Forelimb muscle (tissue), 1 donor: Measurements from ENCODE around the gene AGBL4. TPM values are rescaled to one million over a fixed set of nuclear protein-coding genes. Genes with fewer than 3 reads are reported as not detected.

Source experiments
- DNase-seq: peaks from one replicate; pipeline ENCODE4 v3.0.0-alpha.2; 2013; ENCODE audit warnings: low read depth
- polyA plus RNA-seq: library from polyadenylated mRNA; unstranded; fragments of 120-200 nt; gene quantifications from one replicate; pipeline ENCODE4 v1.2.1, GENCODE V29; 2013; ENCODE audit not compliant: insufficient read length

Gene AGBL4
- polyA plus RNA-seq, 1 donor, result 0.15 TPM

GRCh38 chr1:49694251-49694827 lies 329.4 kb downstream of the AGBL4 start:
- no peak for DNase-seq

DNA sequence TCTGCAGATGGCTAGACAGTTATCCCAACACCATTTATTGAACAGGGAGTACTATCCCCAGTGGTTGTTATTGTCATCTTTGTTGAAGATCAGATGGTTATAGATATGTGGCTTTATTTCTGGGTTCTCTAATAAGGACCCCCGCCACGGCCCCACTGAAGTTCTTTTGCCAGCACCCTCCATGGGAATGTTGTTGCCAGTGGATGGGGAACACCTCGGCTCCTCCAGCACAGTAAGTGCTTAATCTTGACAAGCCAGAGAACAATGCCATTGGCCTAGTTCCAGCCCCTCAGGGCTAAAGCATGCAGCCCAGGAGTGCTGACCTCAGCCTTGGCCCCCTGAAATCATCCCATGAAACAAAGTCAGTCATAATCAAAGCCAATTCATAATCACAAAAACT lies 337.6 kb downstream of the AGBL4 start:
- DNase-seq, result no peak

GRCh38 chr1:49677706-49678105 lies 346.0 kb downstream of the AGBL4 start:
- DNase-seq, result no peak

DNA sequence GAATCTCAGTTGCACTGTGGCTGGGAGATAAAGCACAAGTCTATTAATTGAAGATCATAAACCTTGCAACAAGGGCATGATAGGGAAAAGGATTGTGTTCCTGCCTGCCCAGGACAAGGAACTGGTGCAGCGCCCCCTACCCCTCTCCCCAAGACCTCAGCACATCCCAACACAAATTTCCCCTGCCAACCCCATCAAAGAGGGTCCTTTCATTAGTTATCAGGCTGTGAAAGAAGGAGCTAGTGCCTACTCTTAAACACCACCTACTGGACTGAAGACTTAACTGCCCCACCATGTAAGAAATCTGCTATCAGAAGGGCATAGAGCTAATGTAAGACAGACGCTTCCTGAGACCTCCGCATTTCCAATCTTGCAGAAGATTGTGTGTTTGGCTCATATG lies 372.6 kb downstream of the AGBL4 start:
- no peak for DNase-seq

DNA sequence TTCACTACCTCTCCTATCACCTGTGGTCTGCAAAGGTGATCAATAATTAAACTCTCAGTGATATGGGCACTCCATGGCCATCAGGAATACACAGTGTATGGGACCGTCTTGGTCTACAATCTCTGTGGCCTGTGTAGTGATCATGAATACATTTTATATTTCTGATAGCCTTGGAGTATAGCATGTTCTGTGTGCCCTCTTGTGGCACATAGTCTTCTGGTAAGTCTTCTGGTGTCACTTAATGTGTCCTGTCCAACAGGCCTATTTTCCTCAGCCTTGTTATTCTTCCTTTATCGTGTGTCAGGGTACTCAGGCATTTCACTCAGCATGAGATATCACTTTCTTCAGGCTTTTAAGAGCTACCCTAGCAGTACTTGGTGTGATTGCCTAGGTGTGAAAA lies 393.6 kb downstream of the AGBL4 start:
- DNase-seq, result no peak

DNA sequence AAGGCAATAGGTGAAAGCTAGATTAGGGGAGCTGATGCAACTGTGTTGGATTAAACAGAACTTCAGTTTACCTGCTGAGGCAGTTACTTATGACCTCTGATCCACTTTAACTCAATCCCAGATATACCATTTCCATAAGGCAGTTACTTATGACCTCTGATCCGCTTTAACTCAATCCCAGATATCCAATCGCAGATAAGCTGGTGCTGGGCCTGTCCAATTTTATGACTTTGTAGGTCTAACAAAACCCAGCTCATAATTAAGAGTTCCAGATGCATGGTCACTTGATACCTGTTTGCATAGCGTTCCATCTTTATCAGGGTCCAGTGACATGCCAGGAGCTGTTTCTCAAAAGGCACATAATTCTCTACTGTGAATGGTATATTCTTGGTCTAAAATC lies 396.0 kb downstream of the AGBL4 start:
- no peak for DNase-seq

GRCh38 chr1:49626472-49626871 lies 397.3 kb downstream of the AGBL4 start:
- no peak for DNase-seq

DNA sequence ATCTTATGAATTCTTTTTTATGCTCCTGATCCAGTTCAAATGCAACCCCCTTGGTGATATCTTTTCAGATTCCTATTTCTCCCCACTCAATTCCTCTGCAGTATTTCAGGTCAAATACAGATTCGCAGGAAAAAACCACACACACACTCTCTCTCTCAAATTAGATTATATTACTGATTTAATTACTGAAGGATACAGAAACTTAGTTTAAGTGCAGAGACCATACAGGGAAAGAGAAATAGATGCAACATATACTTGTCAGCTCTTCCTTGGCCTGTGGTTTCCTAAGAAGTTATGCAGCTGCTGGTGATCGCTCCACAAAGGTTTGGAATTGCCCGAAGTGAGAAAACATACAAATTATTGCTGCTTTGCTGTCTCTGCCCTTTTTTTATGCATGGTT lies 400.9 kb downstream of the AGBL4 start:
- no peak for DNase-seq

- no peak for DNase-seq
Measured at GRCh38 chr1:49606082-49606481, 417.7 kb downstream of the AGBL4 start.

GRCh38 chr1:49597436-49597835 lies 426.3 kb downstream of the AGBL4 start:
- no peak for DNase-seq

DNA sequence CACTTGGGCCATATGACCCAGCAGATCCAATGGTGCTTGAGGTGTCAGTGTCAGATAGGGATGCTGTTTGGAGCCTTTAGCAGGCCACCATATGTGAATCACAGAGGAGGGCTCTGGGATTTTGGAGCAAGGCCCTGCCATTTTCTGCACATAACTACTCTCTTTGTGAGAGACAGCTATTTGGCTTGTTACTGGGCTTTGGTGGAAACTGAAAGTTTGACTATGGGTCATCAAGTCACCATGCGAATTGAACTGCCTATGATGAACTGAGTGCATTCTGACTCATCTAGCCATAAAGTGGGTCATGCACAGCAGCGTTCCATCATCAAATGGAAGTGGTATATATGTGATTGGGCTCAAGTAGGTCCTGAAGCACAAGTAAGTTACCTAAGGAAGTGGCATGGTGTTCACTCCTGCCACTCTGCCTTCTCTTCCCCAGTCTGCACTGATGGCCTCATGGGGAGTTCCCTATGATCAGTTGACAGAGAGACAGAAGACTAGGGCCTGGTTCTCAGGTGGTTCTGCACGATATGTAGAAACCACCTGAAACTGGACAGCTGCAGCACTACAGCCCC lies 447.3 kb downstream of the AGBL4 start:
- no peak for DNase-seq

- DNase-seq, result no peak
Measured at GRCh38 chr1:49556676-49557234, 467.0 kb downstream of the AGBL4 start.

DNA sequence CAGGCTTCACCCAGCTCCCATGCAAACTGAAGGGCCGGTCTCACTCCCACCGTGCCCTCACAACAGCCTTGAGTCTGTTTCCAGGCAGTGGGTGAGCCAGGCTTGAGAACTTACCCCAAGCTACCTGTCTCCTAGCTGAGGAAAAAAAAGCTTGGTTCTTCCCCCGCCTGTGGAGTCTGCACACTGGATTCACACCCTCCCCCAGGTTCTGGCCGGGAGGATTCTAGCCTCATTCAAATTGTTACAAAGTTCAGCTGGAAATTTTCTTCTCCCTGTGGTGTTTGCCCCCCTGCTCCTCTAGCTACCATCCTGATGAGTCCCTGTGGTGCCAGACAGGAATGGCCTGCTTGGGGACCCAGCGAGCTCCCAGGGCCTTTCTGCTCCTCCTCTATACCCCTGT lies 471.7 kb downstream of the AGBL4 start:
- DNase-seq, result no peak

DNA sequence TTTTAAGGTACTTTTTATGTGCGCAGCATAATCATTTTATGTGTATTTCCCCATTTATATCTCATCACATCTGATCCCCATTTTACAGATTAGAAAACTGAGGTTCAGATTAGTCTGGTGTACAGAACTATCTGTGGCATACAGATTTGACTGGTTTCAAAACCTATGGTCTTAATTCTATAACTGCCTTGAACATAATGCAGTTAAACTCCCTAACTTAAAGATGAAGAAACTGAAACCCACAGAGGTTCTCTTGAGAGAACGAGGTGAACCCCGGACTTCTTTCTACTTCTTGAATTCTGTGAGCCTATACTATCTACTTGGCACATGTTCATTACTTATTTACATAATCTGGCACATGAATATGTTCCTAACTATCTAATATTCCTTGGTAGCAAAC lies 479.1 kb downstream of the AGBL4 start:
- DNase-seq, result no peak

- no peak for DNase-seq
Measured at GRCh38 chr1:49541096-49541752, 482.5 kb downstream of the AGBL4 start.

DNA sequence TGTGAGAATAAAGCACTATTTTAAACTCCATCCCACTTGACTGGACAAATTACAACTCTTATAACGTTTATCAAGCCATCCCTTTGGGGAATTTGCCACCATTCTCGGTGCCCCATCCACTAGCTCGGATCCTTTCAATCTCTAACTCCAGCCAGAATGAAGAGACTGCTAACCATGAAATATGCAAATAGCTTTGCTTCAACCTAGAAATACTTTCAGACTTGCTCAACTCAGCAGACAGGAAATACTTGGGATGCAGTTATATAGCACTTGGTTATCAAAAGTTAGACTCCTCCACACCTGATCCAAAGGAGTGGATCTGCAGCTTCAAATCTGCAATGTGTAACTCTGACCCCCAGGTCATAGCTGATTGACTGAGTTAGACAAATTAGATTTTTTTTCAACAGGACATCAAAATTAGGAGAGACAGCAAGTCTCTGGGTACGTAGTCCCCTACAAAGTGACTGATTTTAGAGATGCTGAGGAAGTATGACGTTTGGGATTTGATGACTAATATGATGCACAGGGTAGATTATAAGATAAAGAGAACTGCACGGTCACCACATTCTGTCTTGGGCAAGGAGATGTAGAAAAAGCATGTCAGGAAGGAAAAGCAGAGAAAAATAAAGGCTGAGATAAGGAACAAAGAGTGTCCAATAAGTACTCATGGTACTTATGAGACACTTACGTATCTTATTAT lies 496.0 kb downstream of the AGBL4 start:
- DNase-seq, result no peak

DNA sequence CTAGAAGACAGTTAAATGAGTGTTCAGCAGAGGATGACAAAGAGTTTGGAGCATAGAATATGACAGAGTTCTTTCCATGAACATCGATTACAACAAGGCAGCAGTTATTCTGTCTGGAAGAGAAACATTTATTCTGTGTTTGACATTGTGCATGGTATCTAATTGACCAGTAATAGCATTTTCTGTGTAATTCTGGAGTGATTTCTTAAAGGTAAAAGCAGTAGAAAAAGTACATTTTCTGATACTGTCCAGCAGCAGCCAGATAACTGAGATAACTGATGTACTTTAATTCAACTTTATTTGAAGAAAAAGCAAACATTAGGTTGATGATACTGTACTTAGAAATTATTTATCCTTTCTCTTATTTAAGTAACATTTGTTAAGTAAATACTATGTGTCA lies 497.1 kb downstream of the AGBL4 start:
- no peak for DNase-seq

- no peak for DNase-seq
Measured at GRCh38 chr1:49523764-49524163, 500.0 kb downstream of the AGBL4 start.

DNA sequence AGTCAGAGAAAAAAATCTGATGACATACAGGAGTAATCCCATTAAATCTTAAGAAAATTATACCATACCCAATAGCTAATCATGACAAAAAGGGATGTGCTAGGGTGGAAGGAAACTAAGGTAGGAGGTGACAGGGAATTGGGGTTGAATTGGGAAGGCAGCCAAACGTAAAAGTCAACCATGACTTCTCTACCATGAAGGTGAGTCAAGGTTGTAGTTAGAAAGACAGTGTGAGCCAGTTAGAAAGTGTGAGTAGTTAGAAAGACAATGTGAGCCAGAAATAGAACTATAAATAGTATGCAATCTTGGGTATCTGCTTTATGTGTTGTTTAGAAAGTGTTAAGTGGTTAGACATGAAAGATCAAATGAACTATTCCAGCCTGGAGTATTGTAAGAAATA lies 556.8 kb downstream of the AGBL4 start:
- no peak for DNase-seq

- no peak for DNase-seq
Measured at GRCh38 chr1:49465486-49466185, 558.1 kb downstream of the AGBL4 start.

- DNase-seq, result no peak
Measured at GRCh38 chr1:49448200-49448599, 575.6 kb downstream of the AGBL4 start.

GRCh38 chr1:49436865-49437264 lies 586.9 kb downstream of the AGBL4 start:
- DNase-seq, result no peak
